Liver (tissue), 3 donors: Measurements from ENCODE around the gene TRAPPC3.

Experiments used
- CTCF ChIP-seq: fragments of 150-350 bp; IDR thresholded peaks from 2 replicates; pipeline ENCODE4 v1.5.1; 2017; ENCODE audit warnings: improper control_type of control experiment, low read depth, low read length; ENCODE audit not compliant: missing input control
- NR2F2 ChIP-seq: IDR thresholded peaks from 2 replicates; pipeline ENCODE4 v1.6.1; 2016; ENCODE audit warnings: antibody characterized with exemption
- RAD21 ChIP-seq, 2 donors: IDR thresholded peaks; 2 replicates each; pipeline ENCODE4 v1.6.1; 2016; ENCODE audit warnings: antibody characterized with exemption in 2 of 2, mild to moderate bottlenecking in 2 of 2
- TAF1 ChIP-seq: conservative IDR thresholded peaks from 2 replicates; pipeline ENCODE4 v1.6.1; 2016; ENCODE audit warnings: antibody characterized with exemption, mild to moderate bottlenecking
- YY1 ChIP-seq: IDR thresholded peaks from 2 replicates; pipeline ENCODE4 v1.6.1; 2016; ENCODE audit warnings: antibody characterized with exemption, mild to moderate bottlenecking
- donor health status: healthy.
- donor health status: healthy.

- no peak for TF ChIP-seq CTCF
- no peak for TF ChIP-seq NR2F2
- TF ChIP-seq TAF1: no peak
- no peak for TF ChIP-seq RAD21 (IDR thresholded peaks at IDR 0.05)
- no peak for TF ChIP-seq YY1
These were observed 6.4 kb upstream of the TRAPPC3 start, which contains the start of gene MAP7D1 for GRCh38 chr1:36155408-36156328.
